Activated naive CD4-positive, alpha-beta T cell treated with anti-CD3 and anti-CD28 coated beads, Interleukin-2, amount 50 U/mL, for 24 hours (primary cell): ENCODE results near the gene RNASEL.
A peak's percentile ranks its signal among the peaks of the same experiment; 100 is the strongest.

Experiments used
- H3K27ac Mint-ChIP-seq: one replicate; pipeline ENCODE4 v1.8.0; 2021; ENCODE audit warnings: mild to moderate bottlenecking, mixed read lengths
- H3K27me3 Mint-ChIP-seq: one replicate; pipeline ENCODE4 v1.8.0; 2021; ENCODE audit warnings: mixed read lengths
- H3K36me3 Mint-ChIP-seq: one replicate; pipeline ENCODE4 v1.8.0; 2021; ENCODE audit warnings: mixed read lengths
- H3K4me1 Mint-ChIP-seq: one replicate; pipeline ENCODE4 v1.8.0; 2021; ENCODE audit warnings: mixed read lengths
- H3K4me3 Mint-ChIP-seq: one replicate; pipeline ENCODE4 v1.8.0; 2021; ENCODE audit warnings: mild to moderate bottlenecking, mixed read lengths
- H3K9me3 Mint-ChIP-seq: one replicate; pipeline ENCODE4 v1.8.0; 2021; ENCODE audit warnings: mixed read lengths

RNASEL gene

DNA sequence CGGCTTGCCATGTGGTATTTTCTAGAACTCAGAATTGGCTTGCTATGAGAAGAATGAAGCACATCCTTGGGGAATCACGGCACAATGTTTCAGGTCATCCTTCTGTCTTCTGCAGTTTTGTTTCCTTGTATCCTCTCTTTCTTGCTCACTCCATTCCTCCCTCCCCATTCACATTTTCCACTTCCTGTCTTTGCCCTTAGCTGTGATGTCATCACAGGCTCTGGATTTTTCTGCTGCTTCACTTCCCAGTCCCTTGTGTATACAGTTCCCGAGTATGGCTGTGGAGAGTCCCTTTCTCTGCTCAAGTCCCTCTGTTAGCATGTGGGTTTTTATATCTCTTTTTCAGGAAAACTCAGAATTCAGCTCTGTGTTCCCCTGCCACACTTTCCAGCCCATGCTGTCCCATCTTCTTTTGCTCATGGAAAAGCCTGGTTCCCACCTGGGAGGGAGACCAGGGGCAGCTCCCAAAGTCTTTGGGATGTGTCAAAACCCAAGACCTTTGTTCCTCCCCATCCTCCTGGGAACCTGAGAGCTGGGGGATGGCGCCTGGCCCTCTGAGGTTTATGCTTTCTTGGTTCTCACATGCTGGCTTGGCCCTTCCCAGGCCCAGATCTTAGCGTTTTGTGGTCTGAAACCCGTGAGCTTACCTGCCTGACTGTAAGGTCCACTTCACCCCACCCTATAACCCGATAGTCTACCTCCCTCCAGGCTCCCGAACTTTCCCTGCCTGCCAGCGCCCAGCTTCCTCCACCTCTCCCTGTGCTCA, 20.0 kb upstream of the RNASEL start:
- Mint-ChIP-seq H3K4me3 (no peak overlapping the region), H3K9me3 (no peaks in the 10 kb centered on the region), H3K27me3 (peaks cover 20% of the 10 kb centered on the region), H3K36me3 (no peaks in the 10 kb centered on the region), H3K4me1 (peaks cover 19% of the 10 kb centered on the region), H3K27ac (no peak overlapping the region)

- Mint-ChIP-seq H3K36me3 (peaks cover 2% of the 10 kb centered on the region), H3K27me3 (peaks cover 14% of the 10 kb centered on the region), H3K27ac (peak overlapping the region; percentile 56), H3K4me1 (peaks cover 11% of the 10 kb centered on the region), H3K4me3 (no peak overlapping the region), H3K9me3 (no peaks in the 10 kb centered on the region)
Measured at GRCh38 chr1:182608236-182608635, 19.2 kb upstream of the RNASEL start.

DNA sequence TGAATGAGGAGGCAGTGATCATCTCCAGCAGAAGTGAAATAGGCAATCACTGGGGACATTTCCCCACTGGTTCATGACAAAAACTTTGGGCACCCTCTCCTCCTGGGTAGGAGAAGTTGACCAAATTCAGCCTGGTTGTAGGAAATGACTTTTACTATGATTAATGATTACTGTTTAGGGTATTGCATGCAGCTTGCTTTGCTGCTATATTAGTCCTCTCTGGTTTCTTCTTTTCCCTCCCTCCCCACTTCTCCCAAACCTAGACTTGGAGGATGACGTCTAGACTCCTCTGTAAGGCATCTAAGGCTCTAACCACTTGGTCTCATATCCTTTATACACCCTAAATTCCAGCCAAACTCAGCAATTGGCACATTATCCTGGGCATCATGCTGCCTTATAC, 18.5 kb upstream of the RNASEL start:
- peaks cover 4% of the 10 kb centered on the region for H3K36me3 Mint-ChIP-seq
- H3K27me3 Mint-ChIP-seq, result peaks cover 12% of the 10 kb centered on the region
- no peak overlapping the region for H3K27ac Mint-ChIP-seq
- no peaks in the 10 kb centered on the region for H3K9me3 Mint-ChIP-seq
- no peak overlapping the region for H3K4me3 Mint-ChIP-seq
- peaks cover 11% of the 10 kb centered on the region for H3K4me1 Mint-ChIP-seq

DNA sequence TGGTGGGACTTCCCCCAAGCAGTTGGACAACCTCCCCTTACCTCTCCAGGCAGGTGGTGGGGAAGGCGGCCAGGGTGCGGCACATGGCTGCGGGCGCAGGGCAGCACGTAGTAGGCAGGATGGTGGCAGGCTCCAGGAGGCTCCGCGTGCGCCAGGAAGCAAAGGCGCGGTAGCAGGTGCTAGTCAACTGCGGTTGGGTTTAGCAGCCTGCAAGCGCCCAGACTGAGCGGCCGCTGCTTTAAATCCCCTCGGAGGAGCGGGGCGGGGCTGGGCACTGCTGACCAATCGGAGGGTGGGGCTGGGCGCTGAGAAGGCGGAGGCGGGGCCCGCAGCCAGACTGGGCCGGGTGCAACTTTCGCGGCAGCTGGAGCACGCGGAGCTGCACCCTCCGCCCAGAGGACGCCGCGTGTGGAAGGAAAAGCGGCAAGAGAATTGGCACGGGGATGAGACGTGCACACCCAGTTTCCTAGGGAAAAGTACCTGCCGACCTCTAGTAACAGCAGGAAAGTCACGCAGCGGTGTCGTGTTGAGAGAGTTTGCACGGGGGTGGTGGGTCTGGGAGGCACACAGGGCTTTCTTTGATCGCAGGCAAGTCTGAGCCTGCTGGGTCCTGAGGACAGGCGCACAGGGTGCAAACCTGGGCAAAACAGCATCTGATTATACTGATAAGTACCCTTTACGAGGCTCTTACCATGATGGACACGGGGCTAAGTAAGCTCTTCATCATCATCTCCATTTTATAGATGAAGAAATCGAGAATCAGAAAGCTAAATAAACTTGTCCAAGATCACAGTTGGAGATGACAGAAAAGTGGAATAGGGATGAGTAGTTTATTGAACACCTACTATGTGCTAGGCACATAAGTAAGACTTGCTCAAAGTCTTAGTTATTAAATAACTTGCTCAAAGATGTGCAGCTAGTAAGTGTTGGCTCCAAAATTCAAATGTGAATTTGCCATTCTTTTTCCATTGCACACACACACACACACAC, 15.4 kb upstream of the RNASEL start, which contains the start of gene RGS16:
RGS16 (minus strand) TSS at position 215 of the 990 bp plus-strand sequence; CDS start at position 85, 130 bp downstream.
- peaks cover 6% of the 10 kb centered on the region for H3K36me3 Mint-ChIP-seq
- H3K4me1 Mint-ChIP-seq, result peaks cover 14% of the 10 kb centered on the region
- H3K27me3 Mint-ChIP-seq, result peaks cover 5% of the 10 kb centered on the region

GRCh38 chr1:182603646-182604174, 14.7 kb upstream of the RNASEL start:
- no peak overlapping the region for H3K4me3 Mint-ChIP-seq

More for the DNA sequence above, 15.4 kb upstream of the RNASEL start, which contains the start of gene RGS16:
- peak within 1 kb of the TSS; percentile 56 for H3K27ac Mint-ChIP-seq
- H3K4me3 Mint-ChIP-seq, result no peak within 1 kb of the TSS
- no peaks in the 10 kb centered on the region for H3K9me3 Mint-ChIP-seq

GRCh38 chr1:182602935-182603645, 14.0 kb upstream of the RNASEL start:
- H3K4me3 Mint-ChIP-seq, result no peak overlapping the region
- H3K9me3 Mint-ChIP-seq, result no peaks in the 10 kb centered on the region
- peaks cover 14% of the 10 kb centered on the region for H3K4me1 Mint-ChIP-seq
- peaks cover 6% of the 10 kb centered on the region for H3K36me3 Mint-ChIP-seq
- H3K27ac Mint-ChIP-seq, result peak overlapping the region; percentile 37
- H3K27me3 Mint-ChIP-seq, result no peaks in the 10 kb centered on the region

More at GRCh38 chr1:182603646-182604174, 14.7 kb upstream of the RNASEL start:
- Mint-ChIP-seq H3K36me3 (peaks cover 6% of the 10 kb centered on the region), H3K27me3 (peaks cover 3% of the 10 kb centered on the region), H3K4me1 (peaks cover 14% of the 10 kb centered on the region), H3K9me3 (no peaks in the 10 kb centered on the region), H3K27ac (peak overlapping the region; percentile 37)

DNA sequence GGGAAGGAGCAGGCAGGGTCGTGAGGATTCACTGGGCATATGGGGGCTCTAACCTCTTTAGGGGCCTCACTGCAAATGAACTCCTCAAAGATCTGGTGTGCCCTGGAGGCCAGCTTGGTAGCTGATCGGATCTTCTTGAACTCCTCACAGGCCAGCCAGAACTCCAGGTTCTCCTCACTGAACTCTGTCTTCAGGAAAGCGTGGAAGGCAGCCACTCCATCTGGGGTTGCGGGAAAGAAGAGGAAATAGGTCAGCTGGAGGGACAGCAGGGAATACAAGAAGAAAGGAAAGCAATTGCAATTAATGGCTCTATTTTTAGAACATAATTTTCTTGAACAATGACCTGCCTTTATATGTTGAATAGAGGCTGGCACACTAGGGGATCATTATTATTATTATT, 12.9 kb upstream of the RNASEL start:
- Mint-ChIP-seq H3K4me1 (peaks cover 9% of the 10 kb centered on the region), H3K27me3 (no peaks in the 10 kb centered on the region), H3K27ac (no peak overlapping the region), H3K9me3 (no peaks in the 10 kb centered on the region), H3K4me3 (no peak overlapping the region), H3K36me3 (peaks cover 6% of the 10 kb centered on the region)

- Mint-ChIP-seq H3K36me3 (peaks cover 6% of the 10 kb centered on the region), H3K27ac (no peak overlapping the region), H3K27me3 (no peaks in the 10 kb centered on the region), H3K4me3 (no peak overlapping the region), H3K4me1 (peaks cover 8% of the 10 kb centered on the region), H3K9me3 (no peaks in the 10 kb centered on the region)
Measured at GRCh38 chr1:182601416-182601786, 12.3 kb upstream of the RNASEL start.

- Mint-ChIP-seq H3K4me1 (peaks cover 13% of the 10 kb centered on the region), H3K27me3 (no peaks in the 10 kb centered on the region), H3K36me3 (peaks cover 6% of the 10 kb centered on the region), H3K27ac (no peak overlapping the region), H3K9me3 (no peaks in the 10 kb centered on the region), H3K4me3 (no peak overlapping the region)
Measured at GRCh38 chr1:182600745-182601415, 11.8 kb upstream of the RNASEL start.

DNA sequence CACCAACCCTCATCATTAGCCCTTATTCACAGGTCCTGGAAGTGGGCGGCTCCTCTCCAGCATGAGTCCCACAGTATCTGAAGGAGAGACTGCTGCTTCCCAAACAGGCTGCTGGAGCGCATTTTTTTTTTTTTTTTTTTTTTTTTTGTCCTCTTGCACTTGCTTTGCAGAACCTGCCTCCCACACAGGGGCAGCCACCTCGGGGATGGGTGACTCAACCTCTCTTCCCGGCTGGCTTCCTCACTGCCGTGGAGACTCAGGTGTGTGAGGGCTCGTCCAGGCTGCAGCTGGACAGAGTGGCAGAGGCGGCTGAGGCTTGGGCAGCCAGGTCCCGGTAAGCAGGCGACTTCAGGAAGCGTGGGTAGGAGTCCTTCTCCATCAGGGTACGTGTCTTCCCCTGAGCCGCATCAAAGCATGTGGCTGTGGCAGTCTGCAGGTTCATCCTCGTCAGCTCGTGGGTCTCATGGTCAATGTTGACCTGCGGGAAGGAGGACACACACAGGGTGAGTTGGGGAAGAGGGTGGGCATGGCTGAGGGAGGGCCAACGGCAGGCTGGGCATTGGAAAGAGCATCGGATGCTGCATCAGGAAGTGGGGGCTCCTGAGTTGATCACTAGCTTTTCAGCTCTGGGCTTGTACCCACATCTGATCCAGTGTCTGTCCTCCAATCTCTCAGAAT, 11.1 kb upstream of the RNASEL start:
- Mint-ChIP-seq H3K36me3 (peaks cover 6% of the 10 kb centered on the region), H3K27me3 (no peaks in the 10 kb centered on the region), H3K27ac (no peak overlapping the region), H3K4me3 (peak overlapping the region; percentile 11), H3K9me3 (no peaks in the 10 kb centered on the region), H3K4me1 (peaks cover 18% of the 10 kb centered on the region)

DNA sequence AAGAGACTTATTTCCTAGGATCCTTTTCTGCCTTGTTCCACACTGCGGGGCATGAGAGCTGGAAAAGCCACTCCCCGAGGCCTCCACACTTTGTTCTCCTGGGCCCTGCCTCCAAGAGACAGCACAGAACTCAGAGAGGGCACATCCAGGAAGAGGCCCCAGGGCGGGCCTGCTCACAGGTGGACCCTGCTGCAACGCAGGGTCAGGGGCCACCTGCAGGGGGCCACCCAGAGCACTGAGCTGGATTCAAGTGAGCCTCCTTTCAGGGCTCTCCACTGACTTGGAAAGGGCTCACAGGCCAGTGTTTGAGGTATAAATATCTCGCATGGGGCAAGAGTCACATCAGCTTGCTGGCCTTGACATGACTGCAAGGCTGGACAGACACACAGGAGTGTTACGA, 10.3 kb upstream of the RNASEL start:
- Mint-ChIP-seq H3K4me3 (peak overlapping the region; percentile 11), H3K27ac (no peak overlapping the region)

DNA sequence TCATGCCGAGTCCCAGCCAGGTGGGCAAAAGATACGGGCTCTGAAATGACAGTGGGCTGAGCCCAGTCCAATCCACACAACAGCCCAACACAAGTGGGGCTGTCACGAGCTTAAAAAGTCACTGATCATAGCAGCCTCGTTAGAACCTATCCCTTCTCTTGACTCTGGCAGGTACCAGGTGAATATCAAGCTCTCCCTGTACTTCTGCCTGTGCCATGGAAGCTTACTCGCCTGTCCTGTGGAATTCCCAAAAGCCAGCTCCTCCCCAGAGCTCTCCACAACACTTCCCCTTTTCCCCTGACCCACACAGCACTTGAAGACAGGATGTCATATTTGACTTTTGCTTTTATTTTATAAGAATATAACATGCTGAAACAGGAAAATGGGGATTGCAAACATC, 9.2 kb upstream of the RNASEL start:
- H3K27ac Mint-ChIP-seq, result no peak overlapping the region
- peaks cover 5% of the 10 kb centered on the region for H3K36me3 Mint-ChIP-seq
- H3K4me1 Mint-ChIP-seq, result peaks cover 12% of the 10 kb centered on the region
- H3K4me3 Mint-ChIP-seq, result no peak overlapping the region
- no peaks in the 10 kb centered on the region for H3K9me3 Mint-ChIP-seq
- H3K27me3 Mint-ChIP-seq, result no peaks in the 10 kb centered on the region

More for the DNA sequence above, 10.3 kb upstream of the RNASEL start:
- Mint-ChIP-seq H3K9me3 (no peaks in the 10 kb centered on the region), H3K4me1 (peaks cover 13% of the 10 kb centered on the region), H3K36me3 (peaks cover 6% of the 10 kb centered on the region), H3K27me3 (no peaks in the 10 kb centered on the region)

DNA sequence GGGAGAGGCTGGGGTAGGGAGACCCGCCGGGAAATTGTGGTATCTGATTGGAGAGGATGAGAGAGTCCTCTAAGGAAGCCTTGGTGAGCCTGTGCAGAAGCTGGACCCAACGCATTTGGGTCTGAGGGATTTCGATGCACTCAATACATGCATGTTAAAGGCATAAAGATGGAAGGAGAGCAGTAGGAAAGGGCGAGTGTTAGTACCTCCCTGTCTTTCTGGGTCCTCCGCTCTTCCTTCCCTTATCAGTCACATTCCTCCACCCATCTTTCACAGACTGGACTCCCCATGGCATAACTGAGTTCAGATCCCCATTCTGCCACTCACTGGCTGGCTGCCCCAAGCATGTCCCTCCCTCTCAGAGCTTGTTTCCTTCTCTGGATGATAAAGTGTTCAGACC, 7.9 kb upstream of the RNASEL start:
- Mint-ChIP-seq H3K9me3 (no peaks in the 10 kb centered on the region), H3K27ac (no peak overlapping the region), H3K36me3 (peaks cover 2% of the 10 kb centered on the region), H3K4me1 (peaks cover 12% of the 10 kb centered on the region), H3K4me3 (no peak overlapping the region), H3K27me3 (no peaks in the 10 kb centered on the region)

- H3K4me1 Mint-ChIP-seq, result peaks cover 12% of the 10 kb centered on the region
- H3K9me3 Mint-ChIP-seq, result no peaks in the 10 kb centered on the region
- no peak overlapping the region for H3K27ac Mint-ChIP-seq
- H3K36me3 Mint-ChIP-seq, result peaks cover 2% of the 10 kb centered on the region
- H3K4me3 Mint-ChIP-seq, result no peak overlapping the region
- no peaks in the 10 kb centered on the region for H3K27me3 Mint-ChIP-seq
Measured at GRCh38 chr1:182595641-182596240, 6.7 kb upstream of the RNASEL start.
